Activated CD8-positive, alpha-beta memory T cell treated with anti-CD3 and anti-CD28 coated beads for 1 hour (primary cell): ENCODE measurements around the gene SUDS3.
"Not testable (repeated sequence)": the region's sequence is repeated elsewhere in the genome, so short reads cannot be mapped to it uniquely, and the experiment has no call there.

Source experiments
- DNase-seq, 2 donors: peaks; one replicate each; pipeline ENCODE4 v3.0.0-alpha.2; 2020; ENCODE audit warnings: low read depth in 1 of 2; ENCODE audit errors: extremely low read depth in 1 of 2

Gene SUDS3

DNA sequence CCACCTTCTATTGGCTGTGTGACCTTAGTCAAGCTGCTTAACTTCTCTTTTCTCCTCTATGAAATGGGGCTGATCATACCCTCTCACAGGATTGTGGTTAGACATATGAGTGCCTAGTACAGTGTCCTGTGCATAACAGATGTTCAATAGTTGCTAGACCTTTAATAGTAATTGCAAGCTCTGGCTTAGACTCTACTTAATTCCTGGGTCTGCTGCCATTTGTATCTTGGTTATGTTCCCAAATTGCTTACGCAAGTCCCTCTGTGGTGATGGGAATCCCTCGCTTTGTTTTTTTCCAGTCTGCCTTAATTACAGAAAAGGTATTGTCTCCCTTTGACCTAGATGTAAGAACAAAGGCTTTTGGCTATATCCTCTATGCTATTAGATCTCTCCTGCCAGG lies 15.1 kb downstream of the SUDS3 start:
- DNase-seq, result no peak

DNA sequence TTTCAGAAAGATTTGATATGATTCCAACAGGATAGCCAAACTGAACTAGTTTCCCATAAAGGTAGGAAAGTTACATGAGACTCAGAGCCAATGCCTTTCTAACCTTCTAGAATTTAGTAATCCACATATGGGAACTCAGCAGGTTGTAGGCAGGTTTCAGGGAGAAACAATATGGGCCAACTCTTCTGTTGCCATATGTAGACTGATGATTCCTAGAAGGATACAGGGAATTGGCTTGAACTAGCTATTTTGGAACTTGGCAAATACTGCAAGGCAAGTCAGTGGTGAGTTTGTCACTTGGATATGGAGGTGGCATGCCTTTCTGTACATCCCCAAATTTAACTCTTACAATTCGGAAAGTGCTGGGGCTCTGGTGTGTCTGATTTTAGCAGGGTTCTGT lies 15.5 kb downstream of the SUDS3 start:
- no peak for DNase-seq

DNA sequence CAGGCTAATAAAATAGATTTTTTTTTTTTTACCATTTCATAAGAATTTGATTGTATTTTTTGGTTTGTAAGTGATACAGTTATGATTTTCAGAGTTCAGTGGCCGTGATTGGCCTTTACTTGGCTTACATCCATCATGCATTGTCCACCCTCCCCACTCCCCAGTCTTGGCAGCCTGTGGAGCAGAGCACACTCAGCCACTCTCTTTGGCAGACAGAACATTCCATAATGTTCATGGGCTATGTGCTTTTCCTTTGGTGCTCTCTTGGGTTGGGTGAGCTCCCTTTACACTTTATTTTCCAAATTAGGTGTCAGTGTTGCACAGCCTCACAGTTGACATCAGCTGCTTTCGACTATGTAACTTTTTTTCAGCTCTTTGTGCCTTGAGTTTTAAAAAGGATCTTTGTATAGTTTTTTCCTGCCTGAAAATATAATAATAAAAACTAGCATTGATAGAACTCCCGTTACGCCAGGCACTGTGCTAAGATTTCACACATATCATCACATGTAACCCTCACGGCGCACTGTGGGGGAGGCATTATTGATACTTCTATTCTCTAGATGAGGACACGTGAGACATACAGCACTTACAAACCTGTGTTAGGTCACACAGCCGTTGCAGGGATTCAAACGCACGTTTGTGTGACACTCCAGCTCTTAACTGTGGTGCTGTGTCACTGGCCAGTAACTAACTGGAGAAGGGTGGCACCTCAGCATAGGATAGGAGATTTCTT lies 21.5 kb downstream of the SUDS3 start:
- DNase-seq, result no peak

DNA sequence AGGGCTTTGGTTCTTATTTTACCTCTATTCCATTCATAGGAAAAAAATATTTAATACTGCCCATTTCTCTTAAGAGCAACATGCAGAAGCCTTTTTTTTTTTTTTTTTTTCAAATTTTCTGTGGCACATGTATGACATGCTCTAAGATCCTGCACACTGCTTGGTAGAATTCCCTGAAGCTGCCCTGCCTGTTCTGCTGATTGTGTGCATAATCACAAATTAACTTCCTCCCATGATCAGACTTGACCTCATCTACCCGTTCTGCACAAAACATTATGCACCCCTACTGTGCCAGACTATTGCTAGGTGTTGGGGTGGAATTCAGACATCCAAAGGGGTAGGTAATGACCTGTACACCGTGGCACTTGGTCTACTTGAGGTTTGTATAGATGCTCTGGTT lies 22.2 kb downstream of the SUDS3 start:
- no peak for DNase-seq

DNA sequence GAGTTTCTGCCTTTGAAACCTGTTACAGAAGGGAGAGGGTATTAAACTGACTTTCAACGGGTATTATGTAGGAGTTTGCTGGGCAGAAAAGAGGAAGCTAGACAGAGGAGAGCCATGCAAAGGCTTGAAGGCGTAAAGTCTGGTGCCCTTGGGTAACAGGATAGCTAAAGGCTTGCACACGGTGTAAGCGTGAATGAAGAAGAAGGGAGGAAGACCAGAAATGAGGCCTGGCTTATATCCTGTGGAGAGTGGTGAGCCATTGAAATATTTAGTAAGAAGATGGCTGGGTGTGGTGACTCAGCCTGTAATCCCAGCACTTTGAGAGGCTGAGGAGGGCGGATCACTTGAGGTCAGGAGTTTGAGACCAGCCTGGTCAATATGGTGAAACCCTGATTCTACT lies 22.6 kb downstream of the SUDS3 start:
- DNase-seq, result no peak

DNA sequence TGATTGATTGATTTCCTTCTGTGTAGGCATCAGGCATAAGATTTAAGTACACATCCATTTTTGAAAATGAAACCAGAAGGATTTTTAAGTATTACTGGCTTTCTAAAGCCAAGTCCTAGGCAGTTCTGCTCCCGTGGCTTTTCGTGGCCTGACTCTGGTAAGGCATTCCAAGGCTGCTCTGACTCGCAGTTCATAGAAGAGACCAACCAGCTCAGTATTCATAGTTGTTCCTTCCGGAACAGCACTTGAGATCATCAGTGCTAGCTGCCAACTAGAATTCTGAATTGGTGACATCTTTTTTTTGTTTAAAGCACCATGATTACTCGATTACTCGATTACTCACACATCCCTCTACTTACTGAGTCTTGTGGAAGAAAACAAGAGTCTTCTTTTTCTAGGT lies 25.9 kb downstream of the SUDS3 start:
- DNase-seq, result no peak

DNA sequence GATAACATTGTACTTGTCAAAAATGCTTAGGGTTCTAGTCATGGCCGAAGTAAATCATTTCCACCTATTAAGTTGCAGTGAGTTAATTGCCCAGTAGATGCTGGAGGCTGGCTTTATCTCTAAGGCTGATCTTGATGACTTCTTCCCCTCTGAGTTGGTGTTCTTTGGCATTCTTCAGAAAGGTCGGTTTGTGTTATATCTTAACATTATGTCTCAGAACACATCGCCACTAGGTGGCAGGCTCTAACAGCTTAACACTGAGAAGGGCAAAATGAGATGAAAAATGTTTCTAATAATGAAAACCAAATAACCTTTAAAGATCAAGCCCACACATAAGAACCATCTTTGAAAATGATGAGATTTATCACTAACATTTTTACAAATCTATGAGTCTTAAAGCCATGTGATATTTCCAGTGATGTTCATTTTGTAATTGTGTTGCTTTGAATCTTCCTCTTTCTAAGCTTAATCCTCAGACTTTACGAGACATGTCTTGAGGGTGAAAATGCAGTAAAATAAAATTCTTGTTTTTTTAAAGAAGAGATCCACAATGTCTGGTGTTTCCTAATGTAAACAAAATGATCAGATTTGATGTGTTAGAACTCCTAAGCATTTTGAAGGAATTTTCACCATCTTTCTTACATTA lies 28.6 kb downstream of the SUDS3 start:
- peak; percentile 4 to 36 for DNase-seq

DNA sequence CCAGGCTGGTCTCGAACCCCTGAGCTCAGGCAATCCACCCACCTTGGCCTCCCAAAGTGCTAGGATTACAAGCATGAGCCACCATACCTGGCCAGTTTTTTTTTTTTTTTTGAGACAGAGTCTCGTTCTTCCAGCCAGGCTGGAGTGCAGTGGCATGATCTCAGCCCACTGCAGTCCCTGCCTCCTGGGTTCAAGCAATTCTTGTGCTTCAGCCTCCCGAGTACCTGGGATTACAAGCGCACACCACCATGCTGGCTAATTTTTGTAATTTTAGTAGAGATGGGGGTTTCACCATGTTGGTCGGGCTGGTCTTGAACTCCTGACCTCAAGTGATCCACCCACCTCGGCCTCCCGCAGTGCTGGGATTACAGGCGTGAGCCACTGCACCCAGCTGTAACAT lies 31.9 kb downstream of the SUDS3 start:
- not testable (repeated sequence) for DNase-seq

DNA sequence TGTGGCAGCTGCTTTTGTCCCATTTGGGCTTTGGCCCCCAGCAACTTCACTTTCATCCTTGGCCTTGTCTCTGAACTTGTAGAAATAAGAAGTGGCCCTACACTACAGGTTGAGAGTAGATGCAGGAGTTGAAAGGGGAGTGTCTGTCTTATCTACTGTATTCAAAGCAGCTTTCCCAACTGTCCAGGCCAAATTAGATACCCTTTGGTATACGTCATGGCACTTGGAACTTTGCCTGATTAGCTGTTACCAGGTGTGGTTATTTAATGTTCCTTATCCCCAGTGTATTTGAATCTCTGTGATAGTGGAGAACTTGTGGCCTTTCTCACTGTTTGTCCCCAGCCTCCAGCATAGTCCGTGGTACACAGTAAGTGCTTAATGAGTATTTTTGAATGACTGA lies 33.5 kb downstream of the SUDS3 start:
- no peak for DNase-seq

DNA sequence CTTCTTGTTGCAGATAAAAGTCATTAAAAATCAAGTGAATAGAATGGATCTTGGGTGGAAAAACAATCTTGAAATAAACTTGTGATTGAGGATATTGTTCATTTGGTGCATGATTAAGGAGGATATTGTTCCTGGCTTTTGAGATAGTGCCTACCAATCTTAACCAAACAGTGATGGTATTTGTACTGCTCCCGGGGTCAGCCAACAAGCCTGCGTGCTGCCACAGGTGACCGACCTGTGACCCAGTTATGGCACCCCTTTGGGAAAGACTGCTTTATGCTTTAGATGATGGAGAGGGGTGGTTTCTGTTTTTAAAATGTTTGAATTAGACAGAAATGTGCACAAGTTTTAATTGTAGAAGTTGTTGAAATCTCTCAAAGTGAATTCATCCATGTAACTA lies 41.6 kb downstream of the SUDS3 start:
- no peak for DNase-seq

DNA sequence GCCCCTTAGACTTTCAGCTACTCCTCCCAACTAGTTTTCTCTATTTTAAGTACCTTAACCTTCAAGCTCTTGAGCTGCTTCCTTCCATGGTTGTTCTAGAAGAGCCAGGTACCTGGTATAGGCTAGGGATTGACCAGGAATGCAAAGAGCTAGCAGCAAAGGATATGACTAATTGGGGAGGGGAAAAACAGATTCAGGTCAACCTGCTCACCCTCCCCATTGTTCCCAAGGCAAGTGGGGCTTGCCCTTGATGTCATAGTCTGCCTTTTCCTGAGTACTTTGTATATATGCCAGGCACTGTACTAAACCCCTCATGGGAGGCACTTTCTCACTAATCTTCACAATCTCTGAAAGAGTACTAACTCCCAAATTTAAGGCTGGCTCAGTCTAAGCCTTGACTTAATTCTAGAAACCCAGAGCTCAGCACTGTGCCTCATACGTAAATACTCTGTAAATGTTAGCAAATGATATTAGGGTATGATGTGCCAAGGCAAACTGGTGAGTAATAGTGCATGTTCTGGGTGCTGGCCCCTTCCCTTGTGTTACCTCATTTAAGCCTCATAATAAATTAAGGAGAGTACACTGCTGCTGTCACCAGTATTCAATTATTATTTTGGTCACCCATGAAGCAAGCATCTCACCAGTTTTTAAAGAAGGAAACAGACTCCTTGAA lies 42.2 kb downstream of the SUDS3 start:
- no peak for DNase-seq

DNA sequence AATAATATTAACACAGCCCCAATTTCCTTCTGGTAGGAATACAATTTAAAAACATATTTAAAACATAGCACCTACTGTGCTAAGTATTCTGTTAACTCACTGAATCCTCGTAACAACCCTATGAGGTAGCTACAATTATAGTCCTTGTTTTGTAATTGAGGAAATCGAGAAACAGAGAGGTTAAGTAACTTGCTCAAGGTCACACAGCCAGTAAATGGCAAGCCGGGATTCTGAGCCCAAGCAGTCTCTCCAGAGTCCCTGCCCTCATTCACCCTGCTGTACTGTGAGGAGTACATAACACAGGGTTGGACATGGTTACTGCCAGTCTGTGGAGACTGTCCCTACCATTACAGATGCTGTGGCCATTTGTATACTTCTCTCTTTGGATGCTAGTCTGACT lies 44.3 kb downstream of the SUDS3 start:
- DNase-seq, result no peak

DNA sequence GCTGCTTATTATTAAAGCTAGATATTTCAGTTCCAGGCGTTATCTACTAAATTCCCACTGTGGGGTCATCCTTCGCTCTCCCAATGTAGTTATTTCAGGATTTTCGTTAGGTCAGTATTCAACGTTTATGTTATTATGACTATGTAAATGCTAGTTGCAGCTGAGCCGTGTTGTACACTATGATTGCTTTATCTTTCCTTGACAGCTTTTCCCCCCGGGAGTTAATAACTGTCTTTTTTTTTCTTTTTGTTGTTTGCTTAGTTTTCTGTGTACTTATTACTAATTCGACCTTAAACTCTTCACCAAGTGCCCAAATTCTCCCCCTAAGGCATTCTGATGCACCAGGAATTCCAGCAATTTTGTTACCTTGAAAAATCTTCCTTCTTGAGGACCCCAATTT lies 48.5 kb downstream of the SUDS3 start:
- DNase-seq, result no peak

DNA sequence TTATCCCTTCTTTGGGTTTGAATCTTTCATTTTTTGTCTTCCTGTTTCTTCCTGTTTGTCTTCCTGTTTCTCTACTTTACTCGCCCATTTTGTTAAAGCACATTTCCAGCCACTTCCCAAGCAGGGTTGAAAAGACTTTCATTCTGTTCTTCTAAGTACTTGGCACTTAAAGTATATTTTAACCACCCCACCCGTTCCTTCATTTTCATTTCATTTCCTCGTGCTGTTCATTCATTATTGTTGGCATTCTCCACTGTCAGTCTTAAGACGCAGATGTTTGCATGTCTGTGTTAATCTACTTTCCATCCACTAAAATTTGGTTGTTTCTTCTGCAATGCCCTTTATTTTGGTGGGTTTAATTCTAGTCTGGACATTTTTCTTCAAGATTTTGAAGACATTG lies 49.0 kb downstream of the SUDS3 start:
- no peak for DNase-seq

DNA sequence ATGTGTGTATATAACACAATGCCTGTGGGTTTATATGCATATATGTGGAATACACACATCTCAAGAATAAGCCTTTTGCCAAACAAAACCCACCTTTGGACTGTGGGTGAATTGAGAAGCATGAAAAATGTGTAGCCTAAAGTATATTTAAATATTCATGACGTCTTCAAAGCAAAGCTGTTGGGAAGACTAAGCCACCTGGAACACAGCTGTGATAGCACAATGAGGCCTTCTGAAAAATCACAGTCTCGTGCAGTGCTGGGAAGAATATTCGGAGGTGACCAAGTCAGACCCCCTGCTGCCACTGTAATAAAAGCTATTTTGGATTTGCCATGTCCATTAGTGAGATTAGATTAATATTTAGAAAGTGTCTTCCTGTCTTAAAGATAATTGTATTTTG lies 51.5 kb downstream of the SUDS3 start:
- DNase-seq, result no peak

DNA sequence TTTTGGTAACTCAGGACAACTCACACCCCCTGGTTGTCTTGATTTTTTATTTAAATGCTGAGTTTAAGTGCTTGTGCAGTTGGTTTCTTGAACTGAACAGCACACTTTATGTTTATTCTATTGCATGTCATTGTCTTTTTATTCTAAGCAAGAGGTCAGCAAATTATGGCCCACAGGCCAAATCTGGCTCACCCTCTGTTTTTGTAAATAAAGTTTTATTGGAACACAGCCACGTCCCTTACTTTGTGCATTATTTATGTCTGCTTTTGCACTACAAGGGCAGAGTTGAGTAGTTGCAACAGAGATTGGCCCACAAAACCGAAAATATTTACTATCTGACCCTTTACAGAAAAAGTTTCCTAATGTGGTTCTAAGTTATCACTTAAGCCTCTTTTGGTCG lies 52.3 kb downstream of the SUDS3 start:
- no peak for DNase-seq

DNA sequence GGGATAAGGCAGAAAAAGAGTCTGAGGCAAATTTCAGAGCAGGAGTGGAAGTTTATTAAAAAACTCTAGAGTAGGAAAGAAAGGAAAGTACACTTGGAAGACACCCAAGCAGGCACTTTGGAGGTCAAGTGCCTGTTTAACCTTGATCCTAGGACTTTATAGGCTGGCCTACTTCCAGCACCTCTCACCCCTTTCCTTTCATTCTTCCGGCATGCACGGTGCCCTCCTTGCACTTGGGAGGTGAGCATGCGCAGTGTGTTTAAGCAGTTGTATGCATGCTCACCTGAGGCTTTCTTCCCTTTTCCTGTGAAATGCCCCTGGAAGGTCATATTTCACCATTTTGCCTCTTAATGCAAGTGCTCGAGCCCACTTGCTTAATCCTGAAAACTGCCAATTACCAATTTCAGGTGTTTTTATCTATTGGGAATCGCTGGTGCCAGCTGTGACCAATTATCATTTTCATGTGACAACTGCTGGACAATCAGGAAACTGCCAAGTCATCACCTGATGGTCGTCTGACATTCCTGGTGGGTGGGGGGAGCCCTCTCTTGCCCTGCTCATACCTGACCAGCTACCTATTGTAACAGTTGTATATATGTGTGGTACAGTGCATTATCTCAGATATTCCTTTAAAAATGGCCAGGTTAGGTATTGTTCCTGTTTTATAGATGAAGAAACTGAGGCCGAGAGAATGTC lies 53.5 kb downstream of the SUDS3 start:
- DNase-seq, result no peak

DNA sequence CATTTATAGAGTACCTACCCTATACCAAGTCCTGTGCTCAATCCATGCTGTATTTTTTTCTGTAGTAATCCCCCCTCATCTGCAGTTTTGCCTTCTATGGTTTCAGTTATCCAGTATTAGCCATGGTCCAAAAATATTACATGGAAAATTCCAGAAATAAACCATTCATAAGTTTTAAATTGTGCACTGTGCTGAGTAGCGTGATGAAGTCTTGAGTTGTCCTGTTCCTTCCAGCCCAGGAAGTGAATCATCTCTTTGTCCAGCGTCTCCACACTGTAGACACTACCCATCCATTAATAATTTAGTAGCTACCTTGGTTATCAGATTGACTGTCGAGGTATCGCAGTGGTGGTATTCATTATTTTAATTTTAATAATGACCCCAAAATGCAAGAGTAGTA lies 54.2 kb downstream of the SUDS3 start:
- DNase-seq, result no peak

DNA sequence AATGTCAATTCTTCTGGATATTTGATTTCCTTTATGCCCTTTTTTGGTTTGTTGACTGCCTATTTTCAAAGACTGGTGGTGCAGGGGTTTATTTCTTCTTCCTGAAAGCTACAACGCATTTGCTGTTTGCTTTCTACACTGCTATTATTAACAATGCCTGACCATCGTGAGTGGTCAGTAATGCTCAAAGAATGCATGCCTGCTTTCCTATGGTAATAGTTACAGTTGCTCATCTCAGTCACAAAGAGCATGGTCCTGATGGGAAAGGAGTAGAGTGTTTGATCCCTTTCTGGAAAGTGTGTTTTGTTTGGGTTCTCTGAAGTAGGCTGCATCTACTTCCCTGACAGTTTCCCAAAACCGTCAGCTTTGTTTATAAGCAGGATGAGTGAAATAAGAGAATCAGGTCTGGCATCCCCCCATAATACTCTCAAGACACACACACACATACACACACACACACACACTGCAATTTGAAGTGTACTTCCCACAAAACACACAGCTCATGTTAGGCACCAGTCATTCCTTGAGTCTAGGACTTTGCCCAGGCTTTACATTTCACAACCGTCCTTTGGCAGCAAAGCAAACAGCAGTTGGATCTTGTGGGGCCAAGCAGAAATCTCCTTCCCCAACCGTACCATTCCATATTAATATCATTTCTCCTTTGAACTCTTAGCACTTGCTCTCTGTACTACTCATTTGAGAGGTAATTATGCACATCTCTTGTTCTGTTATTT lies 56.6 kb downstream of the SUDS3 start:
- DNase-seq, result no peak

DNA sequence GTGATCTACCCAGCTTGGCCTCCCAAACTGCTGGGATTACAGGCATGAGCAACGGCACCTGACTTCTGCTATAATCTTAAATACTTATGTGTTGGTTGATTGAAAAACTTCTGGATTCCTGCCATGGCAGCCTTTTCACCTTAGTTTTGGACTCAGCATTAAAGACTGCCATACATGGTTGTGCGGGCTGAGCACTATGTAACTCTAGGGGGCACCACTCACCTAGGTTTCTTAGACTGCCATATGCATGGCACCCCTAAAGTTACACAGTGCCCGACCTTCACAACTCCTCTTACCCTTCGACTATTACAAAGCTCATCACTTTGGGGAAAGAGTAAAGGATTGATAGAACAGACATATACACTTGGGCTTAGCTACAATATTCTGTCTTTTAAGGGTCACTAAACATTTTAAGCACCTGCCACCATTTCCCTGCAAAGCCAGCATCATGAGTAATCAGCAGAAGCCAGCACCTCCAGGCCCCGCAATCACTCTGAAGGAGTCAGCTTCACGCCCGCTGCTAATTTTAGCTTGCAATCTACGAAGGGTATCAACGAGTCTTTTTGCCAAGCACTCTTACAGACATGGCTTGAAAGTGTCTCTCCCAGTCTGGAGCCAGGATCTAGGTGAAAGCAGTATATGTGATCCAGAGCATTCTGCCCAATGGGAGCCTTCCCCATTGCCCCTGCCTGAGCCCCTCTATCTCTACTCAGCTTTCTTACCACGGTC lies 59.8 kb downstream of the SUDS3 start:
- no peak for DNase-seq
